ENCODE data around the gene JAKMIP2.

DNA sequence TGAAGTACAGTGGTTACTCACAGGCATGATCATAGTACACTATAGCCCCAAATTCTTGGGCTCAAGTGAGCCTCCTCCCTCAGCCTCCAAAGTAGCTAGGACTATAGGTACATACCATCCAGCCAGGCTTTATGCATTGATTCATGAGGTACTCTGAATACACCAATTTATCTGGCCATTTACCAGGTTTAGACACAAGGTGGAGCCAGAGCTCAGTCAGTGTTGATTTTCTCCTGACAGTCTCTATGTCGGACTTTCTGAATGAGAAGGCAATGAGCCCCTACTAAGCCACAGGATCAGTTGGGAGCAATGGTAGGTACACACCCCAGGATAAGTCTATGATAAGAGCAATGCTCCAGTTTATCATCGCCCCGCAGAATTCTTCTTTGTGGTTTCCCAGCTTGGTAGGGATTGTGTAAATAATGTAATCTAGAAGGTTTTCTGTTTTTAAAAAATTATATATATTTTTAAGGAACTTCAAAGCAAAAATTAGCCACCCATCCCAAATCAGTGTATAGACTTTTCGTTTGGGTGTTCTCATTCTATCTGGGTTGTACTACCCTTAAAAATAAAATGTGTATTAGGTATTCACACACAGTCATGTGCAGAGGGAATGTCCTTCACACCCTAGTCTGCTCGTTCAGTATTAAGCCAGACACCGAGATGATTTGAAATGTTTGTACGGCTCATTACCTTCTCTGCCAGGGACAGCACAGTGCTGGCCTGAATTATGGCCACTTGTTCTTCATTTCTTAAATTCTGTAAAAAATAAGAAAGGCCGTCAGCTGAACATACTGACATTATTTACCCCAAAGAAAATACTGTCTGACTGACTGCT is 154.3 kb downstream of the JAKMIP2 start:
- TF ChIP-seq, protein P1, sequence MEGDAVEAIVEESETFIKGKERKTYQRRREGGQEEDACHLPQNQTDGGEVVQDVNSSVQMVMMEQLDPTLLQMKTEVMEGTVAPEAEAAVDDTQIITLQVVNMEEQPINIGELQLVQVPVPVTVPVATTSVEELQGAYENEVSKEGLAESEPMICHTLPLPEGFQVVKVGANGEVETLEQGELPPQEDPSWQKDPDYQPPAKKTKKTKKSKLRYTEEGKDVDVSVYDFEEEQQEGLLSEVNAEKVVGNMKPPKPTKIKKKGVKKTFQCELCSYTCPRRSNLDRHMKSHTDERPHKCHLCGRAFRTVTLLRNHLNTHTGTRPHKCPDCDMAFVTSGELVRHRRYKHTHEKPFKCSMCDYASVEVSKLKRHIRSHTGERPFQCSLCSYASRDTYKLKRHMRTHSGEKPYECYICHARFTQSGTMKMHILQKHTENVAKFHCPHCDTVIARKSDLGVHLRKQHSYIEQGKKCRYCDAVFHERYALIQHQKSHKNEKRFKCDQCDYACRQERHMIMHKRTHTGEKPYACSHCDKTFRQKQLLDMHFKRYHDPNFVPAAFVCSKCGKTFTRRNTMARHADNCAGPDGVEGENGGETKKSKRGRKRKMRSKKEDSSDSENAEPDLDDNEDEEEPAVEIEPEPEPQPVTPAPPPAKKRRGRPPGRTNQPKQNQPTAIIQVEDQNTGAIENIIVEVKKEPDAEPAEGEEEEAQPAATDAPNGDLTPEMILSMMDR (conservative IDR thresholded peaks at IDR 0.05 in 1 of 2, IDR thresholded peaks at IDR 0.05 in 1 of 2; ENCODE audit: low read depth in 1 of 2, low read length in 2 of 2) = peak; percentile 85 to 88
- no peak for TF ChIP-seq EZH2 (IDR thresholded peaks at IDR 0.05; ENCODE audit: low read length, missing control alignments)
